GM12878 (cell line): Measurements from ENCODE around the gene ATP6V0E1. TPM values are rescaled to one million over a fixed set of nuclear protein-coding genes. Genes with fewer than 3 reads are reported as not detected.

Source experiments
- ATAC-seq: fragments of 200-7000 bp; cut with Tn5 transposase; 3 replicates; pipeline ENCODE4 v1.9.1; 2020; ENCODE audit warnings: mild to moderate bottlenecking, moderate library complexity
- BruUV-seq: library from RNA; stranded (reverse); fragments of 400-500 nt; replicated peaks from 2 replicates; lab custom pipeline; 2021; lab: Mats Ljungman, UMichigan
- CTCF ChIA-PET: fragments of 300-600 bp; sonication (Branson Sonifier 250); formaldehyde crosslinking; extraction: SDS; loops from one replicate; lab custom pipeline; 2021; ENCODE audit warnings: inconsistent platforms; lab: Yijun Ruan, JAX
- POLR2A ChIA-PET: fragments of 350-600 bp; formaldehyde crosslinking; extraction: SDS; loops from one replicate; lab custom pipeline; 2021; ENCODE audit warnings: inconsistent platforms; lab: Charles Lee
- RAD21 ChIA-PET: fragments of 300-600 bp; sonication (Branson Sonifier 250); formaldehyde crosslinking; loops from one replicate; lab custom pipeline; 2023; ENCODE audit warnings: antibody characterized with exemption; ENCODE audit not compliant: unreplicated experiment; lab: Charles Lee
- SMC1A ChIA-PET: fragments of 300-600 bp; sonication (Branson Sonifier 250); formaldehyde crosslinking; loops from one replicate; lab custom pipeline; 2023; ENCODE audit not compliant: unreplicated experiment, uncharacterized antibody; lab: Charles Lee
- DNase-seq: peaks from one replicate; pipeline ENCODE4 v3.0.0-alpha.2; 2011; ENCODE audit warnings: low read depth, low spot score
- FAIRE-seq: peaks from 3 replicates; lab custom pipeline; 2011; peaks lifted over from hg19 to GRCh38; lab: Jason Lieb, UNC
- H2AFZ ChIP-seq: 2 replicates; pipeline ENCODE4 v1.6.0; 2011; ENCODE audit warnings: low read depth, low read length, control low read depth; ENCODE audit not compliant: control insufficient read depth
- H3K27ac ChIP-seq: 2 replicates; pipeline ENCODE4 v1.5.1; 2011; ENCODE audit warnings: control low read depth; ENCODE audit not compliant: control insufficient read depth, insufficient read depth
- H3K27me3 ChIP-seq, 2 experiments: replicated peaks in 1 of 2; 2 replicates each; pipeline versions ENCODE4 v1.6.0 to v1.6.1; 2011; ENCODE audit warnings: low read length in 1 of 2; ENCODE audit not compliant: control insufficient read depth in 2 of 2, insufficient read depth in 2 of 2
- H3K36me3 ChIP-seq, 2 experiments: 2 replicates each; pipeline ENCODE4 v1.5.1; 2011; ENCODE audit warnings: low read length in 1 of 2; ENCODE audit not compliant: control insufficient read depth in 2 of 2, insufficient read depth in 2 of 2
- H3K4me1 ChIP-seq: 2 replicates; pipeline ENCODE4 v1.6.1; 2011; ENCODE audit warnings: mild to moderate bottlenecking, low read length, moderate library complexity, mixed read lengths; ENCODE audit not compliant: control insufficient read depth, insufficient read depth
- H3K4me2 ChIP-seq: 2 replicates; pipeline ENCODE4 v1.6.0; 2011; ENCODE audit warnings: control low read depth; ENCODE audit not compliant: control insufficient read depth, insufficient read depth
- H3K4me3 ChIP-seq: fragments of 200-600 bp; sonication (generic); 2 replicates; pipeline ENCODE4 v1.5.1; 2016
- H3K79me2 ChIP-seq: 2 replicates; pipeline ENCODE4 v1.6.0; 2011; ENCODE audit warnings: low read length; ENCODE audit not compliant: control insufficient read depth, insufficient read depth
- H3K9ac ChIP-seq: 2 replicates; pipeline ENCODE4 v1.8.0; 2011; ENCODE audit warnings: low read length, control low read depth, mixed read lengths; ENCODE audit not compliant: control insufficient read depth, insufficient read depth
- H3K9me3 ChIP-seq: replicated peaks from 3 replicates; pipeline ENCODE4 v1.5.1; 2011; ENCODE audit warnings: mild to moderate bottlenecking, low read length; ENCODE audit not compliant: control insufficient read depth, insufficient read depth
- H4K20me1 ChIP-seq: 2 replicates; pipeline ENCODE4 v1.6.0; 2011; ENCODE audit not compliant: control insufficient read depth, insufficient read depth
- ATF7 ChIP-seq: fragments of 450-650 bp; IDR thresholded peaks from 2 replicates; pipeline ENCODE4 v1.6.1; 2016; ENCODE audit warnings: low read depth, mild to moderate bottlenecking
- EZH2 ChIP-seq: IDR thresholded peaks from 2 replicates; pipeline ENCODE4 v1.6.1; 2012; ENCODE audit warnings: low read depth, mild to moderate bottlenecking, control low read depth, inconsistent platforms, low read length, borderline replicate concordance; ENCODE audit not compliant: control insufficient read depth
- FOS ChIP-seq: IDR thresholded peaks from 3 replicates; pipeline ENCODE4 v1.6.1; 2011; ENCODE audit warnings: borderline replicate concordance; ENCODE audit not compliant: insufficient read length; ENCODE audit errors: extremely low read depth
- MXI1 ChIP-seq: fragments of 150-350 bp; IDR thresholded peaks from 2 replicates; pipeline ENCODE4 v1.6.1; 2011; ENCODE audit warnings: low read depth, mild to moderate bottlenecking, inconsistent platforms, low read length, improper control_type of control experiment
- NBN ChIP-seq: fragments of 450-650 bp; IDR thresholded peaks from 2 replicates; pipeline ENCODE4 v1.6.1; 2016
- NRF1 ChIP-seq: conservative IDR thresholded peaks from 2 replicates; pipeline ENCODE4 v1.6.1; 2011; ENCODE audit warnings: mild to moderate bottlenecking, low read depth, low read length, improper control_type of control experiment
- PAX8 ChIP-seq: fragments of 450-650 bp; IDR thresholded peaks from 2 replicates; pipeline ENCODE4 v1.6.1; 2017; ENCODE audit warnings: mild to moderate bottlenecking, moderate library complexity
- POLR2AphosphoS2 ChIP-seq: IDR thresholded peaks from 2 replicates; pipeline ENCODE4 v1.6.1; 2011; ENCODE audit warnings: low read depth, mild to moderate bottlenecking, low read length, improper control_type of control experiment, moderate library complexity
- POU2F2 ChIP-seq: IDR thresholded peaks from 3 replicates; pipeline ENCODE4 v1.6.1; 2011; ENCODE audit warnings: low read depth, mild to moderate bottlenecking, low read length, borderline replicate concordance
- RCOR1 ChIP-seq: conservative IDR thresholded peaks from 2 replicates; pipeline ENCODE4 v1.6.1; 2012; ENCODE audit warnings: low read depth, low read length, improper control_type of control experiment
- SMAD5 ChIP-seq: IDR thresholded peaks from 2 replicates; pipeline ENCODE4 v1.6.1; 2016; ENCODE audit warnings: antibody characterized with exemption, low read depth
- SPI1 ChIP-seq: IDR thresholded peaks from 2 replicates; pipeline ENCODE4 v1.6.1; 2011; ENCODE audit warnings: low read depth, mild to moderate bottlenecking, low read length, moderate library complexity, borderline replicate concordance; ENCODE audit not compliant: insufficient read depth
- SREBF2 ChIP-seq: IDR thresholded peaks from 2 replicates; pipeline ENCODE4 v1.6.1; 2012; ENCODE audit warnings: mild to moderate bottlenecking, low read length
- SRF ChIP-seq, 2 experiments: IDR thresholded peaks; 2 replicates each; pipeline ENCODE4 v1.6.1; 2011; ENCODE audit warnings: low read depth in 2 of 2, low read length in 2 of 2, mild to moderate bottlenecking in 1 of 2, moderate library complexity in 1 of 2
- TARDBP ChIP-seq: IDR thresholded peaks from 2 replicates; pipeline ENCODE4 v1.6.1; 2016; ENCODE audit warnings: borderline replicate concordance
- TBL1XR1 ChIP-seq: IDR thresholded peaks from 2 replicates; pipeline ENCODE4 v1.6.1; 2012; ENCODE audit warnings: low read depth, low read length, improper control_type of control experiment
- TCF12 ChIP-seq: IDR thresholded peaks from 2 replicates; pipeline ENCODE4 v1.6.1; 2011; ENCODE audit warnings: low read depth, mild to moderate bottlenecking, low read length
- ZNF24 ChIP-seq: fragments of 450-650 bp; IDR thresholded peaks from 2 replicates; pipeline ENCODE4 v1.6.1; 2017; ENCODE audit warnings: antibody characterized with exemption, mild to moderate bottlenecking
- WGBS: methylation state at CpG from one replicate; pipeline ENCODE4 v1.1.6; 2016; ENCODE audit warnings: low lambda C conversion rate; ENCODE audit not compliant: insufficient replicate concordance, insufficient coverage; ENCODE audit errors: missing lambda C conversion rate; 5-methylcytosine and 5-hydroxymethylcytosine counted together
- in situ Hi-C: fragments of 300-500 bp; cut with MboI; formaldehyde crosslinking; loops from 9 replicates; pipeline ENCODE4 v1.14.3; 2018; ENCODE audit warnings: mixed read lengths
- intact Hi-C: fragments of 100-400 bp; cut with micrococcal nuclease; formaldehyde crosslinking; loops from one replicate; pipeline ENCODE4 v1.14.2; 2022; ENCODE audit not compliant: unreplicated experiment
- polyA plus RNA-seq, 11 experiments: library from polyadenylated mRNA; depleted of rRNA in 4 of 11; unstranded in 6 of 11; stranded (reverse) in 5 of 11; fragments of >200 nt; fragmentation: Nextera tagmentation in 4 of 11; fragmentation: Illumina TruSeq in 1 of 11; extraction: Ambion mirVana in 4 of 11; extraction: Trizol in 1 of 11; gene quantifications; 1 replicate in 1 of 11; 2 replicates in 10 of 11; pipeline versions ENCODE4 v1.2.1 to v1.2.3, GENCODE V29; 2011 to 2016; ENCODE audit warnings: inconsistent platforms in 2 of 11, missing spikeins in 2 of 11, low read depth in 1 of 11
- total RNA-seq, 4 experiments: library from RNA; depleted of rRNA in 3 of 4; stranded (reverse); fragments of >200 nt in 3 of 4; fragmentation: Illumina TruSeq in 1 of 4; extraction: Trizol in 1 of 4; gene quantifications; 2 replicates each; pipeline versions ENCODE4 v1.2.1 to v1.2.3, GENCODE V29; 2013 to 2021
- TF ChIP-seq, protein P1 (sequence below): IDR thresholded peaks from 2 replicates; pipeline ENCODE4 v1.6.1; 2012; ENCODE audit warnings: low read length, inconsistent platforms

ATP6V0E1 gene
- total and polyA plus RNA-seq, 10 of the 15 experiments (the other 5 are each of a cell fraction or from before 2014, with no cell fraction given) = 143 to 787 (median 306) TPM

DNA sequence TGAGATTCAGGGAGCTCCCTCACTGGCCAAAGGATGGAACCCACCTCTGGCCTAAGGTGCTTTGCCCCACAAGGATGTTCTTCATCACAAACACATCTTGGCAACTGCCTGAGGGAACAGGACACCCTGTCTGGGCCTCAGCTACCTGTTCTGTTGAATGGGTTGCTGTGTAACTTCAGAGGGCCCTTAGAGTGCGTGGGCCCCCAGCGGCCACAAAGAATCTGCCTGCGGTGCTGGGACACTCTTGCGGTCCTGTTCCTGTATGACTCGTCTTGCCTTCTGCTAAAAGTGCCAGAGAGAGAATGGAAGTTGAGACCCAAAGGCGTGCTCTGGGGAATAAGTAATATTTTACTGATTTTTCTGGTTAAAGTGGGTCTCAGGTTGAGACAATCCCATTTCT lies 38.4 kb upstream of the ATP6V0E1 start (continued):
- TF ChIP-seq SRF (IDR thresholded peaks at IDR 0.05; ENCODE audit: low read depth in 2 of 2, low read length in 2 of 2) (no peak), TARDBP (no peak)
- TF ChIP-seq, all 136 proteins: peak for 0

DNA sequence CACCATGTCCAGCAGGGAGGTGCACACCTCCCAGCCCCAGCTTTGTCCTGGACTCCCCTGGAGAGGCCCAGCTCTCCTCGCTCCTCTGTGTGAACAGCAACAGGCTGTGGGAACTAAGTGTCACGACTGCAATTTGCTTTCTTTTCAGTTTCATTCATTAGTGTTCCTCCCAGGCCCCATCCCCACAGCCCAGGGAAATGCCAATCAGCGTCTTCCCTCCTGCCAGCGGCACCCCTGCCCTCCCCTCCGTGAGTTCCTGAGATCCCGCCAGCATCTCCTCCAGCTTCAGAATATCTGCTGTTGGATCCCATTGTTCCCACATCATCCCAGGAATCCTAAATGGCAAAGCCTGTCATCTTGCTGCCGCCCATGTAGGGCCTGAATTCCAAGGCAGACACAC lies 37.4 kb upstream of the ATP6V0E1 start:
- Histone ChIP-seq H3K79me2 (no peaks in the 10 kb centered on the region), H3K9me3 (no peaks in the 10 kb centered on the region), H3K4me3 (no peak overlapping the region), H3K27me3 (no peaks in the 10 kb centered on the region), H3K9ac (no peak overlapping the region), H3K36me3 (peaks cover 1 to 4% of the 10 kb centered on the region in 2 experiments; a peak in 2 of 4 replicates), H3K4me2 (no peak overlapping the region), H2AFZ (no peak overlapping the region), H3K27ac (no peak overlapping the region), H3K4me1 (no peaks in the 10 kb centered on the region), H4K20me1 (no peaks in the 10 kb centered on the region)
- ChIA-PET RAD21 (no interaction called here), POLR2A (no interaction called here), CTCF (interaction anchor here (0.7 to 1.4 kb wide), 3 partner anchors 14 to 236 kb away, joined by 3 read pairs; no protein-coding TSS in a partner anchor), SMC1A (no interaction called here)
- intact Hi-C loops = no loop called here
- WGBS = 86% methylated on average over 7 of the region's 7 CpGs
- in situ Hi-C loops = no loop called here
- FAIRE-seq (no peak), ATAC-seq (no peak), DNase-seq (no peak)
- no TSS peak for BruUV-seq
- TF ChIP-seq SMAD5 (no peak), ZNF24 (no peak), POLR2AphosphoS2 (no peak), RCOR1 (no peak), FOS (no peak), EZH2 (no peak), POU2F2 (no peak), SPI1 (no peak), MXI1 (no peak), NBN (no peak), TCF12 (no peak), SREBF2 (no peak), ATF7 (no peak), NRF1 (no peak), TBL1XR1 (no peak), PAX8 (no peak)
- TF ChIP-seq, protein P1, sequence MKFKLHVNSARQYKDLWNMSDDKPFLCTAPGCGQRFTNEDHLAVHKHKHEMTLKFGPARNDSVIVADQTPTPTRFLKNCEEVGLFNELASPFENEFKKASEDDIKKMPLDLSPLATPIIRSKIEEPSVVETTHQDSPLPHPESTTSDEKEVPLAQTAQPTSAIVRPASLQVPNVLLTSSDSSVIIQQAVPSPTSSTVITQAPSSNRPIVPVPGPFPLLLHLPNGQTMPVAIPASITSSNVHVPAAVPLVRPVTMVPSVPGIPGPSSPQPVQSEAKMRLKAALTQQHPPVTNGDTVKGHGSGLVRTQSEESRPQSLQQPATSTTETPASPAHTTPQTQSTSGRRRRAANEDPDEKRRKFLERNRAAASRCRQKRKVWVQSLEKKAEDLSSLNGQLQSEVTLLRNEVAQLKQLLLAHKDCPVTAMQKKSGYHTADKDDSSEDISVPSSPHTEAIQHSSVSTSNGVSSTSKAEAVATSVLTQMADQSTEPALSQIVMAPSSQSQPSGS = no peak
